HepG2 (cell line): Measurements from ENCODE around the gene DDX20. TPM values are rescaled to one million over a fixed set of nuclear protein-coding genes. Genes with fewer than 3 reads are reported as not detected.

ENCODE experiments used
- BCL3 ChIP-seq: sonication (generic); formaldehyde crosslinking; IDR thresholded peaks from 2 replicates; pipeline ENCODE4 v1.5.1; 2020; ENCODE audit warnings: mild to moderate bottlenecking, missing genetic modification reagents, moderate library complexity
- ELF4 ChIP-seq: sonication (generic); formaldehyde crosslinking; IDR thresholded peaks from 2 replicates; pipeline ENCODE4 v1.5.0; 2020; ENCODE audit warnings: missing genetic modification reagents, mild to moderate bottlenecking, moderate library complexity, borderline replicate concordance
- FOXO1 ChIP-seq: sonication (generic); formaldehyde crosslinking; IDR thresholded peaks from 2 replicates; pipeline ENCODE4 v1.4.0; 2020; ENCODE audit warnings: missing genetic modification reagents
- HMGXB4 ChIP-seq, 2 experiments: sonication (generic) in 1 of 2; formaldehyde crosslinking in 1 of 2; IDR thresholded peaks; 2 replicates each; pipeline versions ENCODE4 v1.4.0 to v1.6.1; 2018 to 2020; ENCODE audit warnings: missing genetic modification reagents in 2 of 2, borderline replicate concordance in 1 of 2, low read depth in 1 of 2, mild to moderate bottlenecking in 1 of 2, missing biosample characterization in 1 of 2
- HNF1B ChIP-seq: sonication (generic); formaldehyde crosslinking; IDR thresholded peaks from 2 replicates; pipeline ENCODE4 v1.5.1; 2020; ENCODE audit warnings: mild to moderate bottlenecking, moderate library complexity, missing genetic modification reagents
- HNRNPUL1 ChIP-seq: fragments of 200-400 bp; formaldehyde crosslinking; IDR thresholded peaks from 2 replicates; pipeline ENCODE4 v1.6.1; 2017; ENCODE audit warnings: low read depth, mild to moderate bottlenecking, low read length, moderate library complexity
- JUND ChIP-seq: sonication (generic); formaldehyde crosslinking; IDR thresholded peaks from 2 replicates; pipeline ENCODE4 v1.8.0; 2022; ENCODE audit warnings: mild to moderate bottlenecking, missing genetic modification reagents
- PAF1 ChIP-seq: IDR thresholded peaks from 2 replicates; pipeline ENCODE4 v1.6.1; 2016; ENCODE audit warnings: missing genetic modification reagents, missing compliant biosample characterization
- PCBP1 ChIP-seq: fragments of 200-400 bp; formaldehyde crosslinking; IDR thresholded peaks from 2 replicates; pipeline ENCODE4 v1.6.1; 2017; ENCODE audit warnings: mild to moderate bottlenecking, low read depth, low read length, borderline replicate concordance
- PPARG ChIP-seq: conservative IDR thresholded peaks from 2 replicates; pipeline ENCODE4 v1.6.1; 2016; ENCODE audit warnings: missing biosample characterization, missing genetic modification reagents
- SIX1 ChIP-seq: sonication (generic); formaldehyde crosslinking; IDR thresholded peaks from 2 replicates; pipeline ENCODE4 v1.4.0; 2020; ENCODE audit warnings: missing genetic modification reagents, borderline replicate concordance
- SIX4 ChIP-seq: sonication (generic); formaldehyde crosslinking; IDR thresholded peaks from 2 replicates; pipeline ENCODE4 v1.4.0; 2020; ENCODE audit warnings: missing genetic modification reagents
- TCF7 ChIP-seq: sonication (generic); IDR thresholded peaks from 2 replicates; pipeline ENCODE4 v1.6.1; 2016; ENCODE audit warnings: antibody characterized with exemption, low read depth
- ZMYM4 ChIP-seq: sonication (generic); formaldehyde crosslinking; IDR thresholded peaks from 2 replicates; pipeline ENCODE4 v1.8.1; 2023; ENCODE audit warnings: mild to moderate bottlenecking, missing genetic modification reagents
- ZNF138 ChIP-seq: sonication (generic); formaldehyde crosslinking; IDR thresholded peaks from 2 replicates; pipeline ENCODE4 v1.5.0; 2020; ENCODE audit warnings: mild to moderate bottlenecking, low read depth, missing genetic modification reagents
- ZNF180 ChIP-seq: sonication (generic); formaldehyde crosslinking; IDR thresholded peaks from 2 replicates; pipeline ENCODE4 v1.4.0; 2020; ENCODE audit warnings: low read depth, missing genetic modification reagents, borderline replicate concordance
- ZNF337 ChIP-seq: sonication (generic); formaldehyde crosslinking; IDR thresholded peaks from 2 replicates; pipeline ENCODE4 v1.5.1; 2020; ENCODE audit warnings: missing genetic modification reagents, low read depth, mild to moderate bottlenecking, borderline replicate concordance
- ZNF589 ChIP-seq: sonication (generic); formaldehyde crosslinking; conservative IDR thresholded peaks from 2 replicates; pipeline ENCODE4 v1.8.0; 2022; ENCODE audit warnings: mild to moderate bottlenecking, moderate library complexity, missing genetic modification reagents
- ZNF598 ChIP-seq: sonication (generic); formaldehyde crosslinking; IDR thresholded peaks from 2 replicates; pipeline ENCODE4 v1.5.1; 2020; ENCODE audit warnings: mild to moderate bottlenecking, missing genetic modification reagents, borderline replicate concordance
- ZNF749 ChIP-seq: sonication (generic); formaldehyde crosslinking; IDR thresholded peaks from 2 replicates; pipeline ENCODE4 v1.8.0; 2022; ENCODE audit warnings: mild to moderate bottlenecking, missing genetic modification reagents, moderate library complexity, borderline replicate concordance
- ZNF790 ChIP-seq: sonication (generic); formaldehyde crosslinking; IDR thresholded peaks from 2 replicates; pipeline ENCODE4 v1.8.0; 2022; ENCODE audit warnings: missing genetic modification reagents, mild to moderate bottlenecking, borderline replicate concordance
- ZSCAN25 ChIP-seq: sonication (generic); formaldehyde crosslinking; IDR thresholded peaks from 2 replicates; pipeline ENCODE4 v1.8.0; 2022; ENCODE audit warnings: mild to moderate bottlenecking, missing genetic modification reagents
- ZSCAN5A ChIP-seq: sonication (generic); formaldehyde crosslinking; IDR thresholded peaks from 2 replicates; pipeline ENCODE4 v1.8.0; 2022; ENCODE audit warnings: mild to moderate bottlenecking, missing genetic modification reagents, borderline replicate concordance
- polyA plus RNA-seq, 8 experiments: library from polyadenylated mRNA; depleted of rRNA in 3 of 8; stranded (reverse) in 7 of 8; unstranded in 1 of 8; fragments of >200 nt; fragmentation: Illumina TruSeq in 4 of 8; extraction: Trizol in 4 of 8; gene quantifications; 2 replicates each; pipeline versions ENCODE4 v1.2.1 to v1.2.3, GENCODE V29; 2011 to 2016; ENCODE audit warnings: low read depth in 4 of 8, missing spikeins in 1 of 8, mixed read lengths in 1 of 8; ENCODE audit not compliant: insufficient read depth in 1 of 8
- total RNA-seq, 5 experiments: library from RNA; depleted of rRNA; stranded (reverse); fragments of >200 nt; fragmentation: Illumina TruSeq; extraction: Trizol; gene quantifications; 2 replicates each; pipeline ENCODE4 v1.2.3, GENCODE V29; 2016; ENCODE audit warnings: low read depth in 1 of 5

Gene DDX20
- total and polyA plus RNA-seq, 2 of the 13 experiments (the other 11 are each of a cell fraction or from before 2014, with no cell fraction given), result 4.0 to 14.3 TPM

GRCh38 chr1:111755331-111756123 lies at the start of gene DDX20 (continued):
- no peak; the same call in 1 of the 2 replicates for TF ChIP-seq ZSCAN5A (CRISPR knock-in tag)
- TF ChIP-seq ZNF589, result 0 out of 2 replicates have a peak, but pooled peaks have one; percentile 49
- no peak for TF ChIP-seq ZNF598 (CRISPR knock-in tag)
- TF ChIP-seq ZNF337 (CRISPR knock-in tag), result no peak
- peak; percentile 88 to 94; a peak in 3 of 4 replicates for TF ChIP-seq HMGXB4 (CRISPR knock-in tag; IDR thresholded peaks at IDR 0.05; ENCODE audit: borderline replicate concordance in 1 of 2, low read depth in 1 of 2)
- peak; percentile 92 for TF ChIP-seq ZMYM4 (CRISPR knock-in tag)
- peak; percentile 45; the same call in 1 of the 2 replicates for TF ChIP-seq SIX4 (CRISPR knock-in tag)
- TF ChIP-seq SIX1 (CRISPR knock-in tag), result no peak
- TF ChIP-seq ZSCAN25, result no peak
- peak; percentile 55; the same call in 1 of the 2 replicates for TF ChIP-seq ZNF138 (CRISPR knock-in tag)
- TF ChIP-seq ZNF749 (CRISPR knock-in tag), result no peak
- peak; percentile 76 for TF ChIP-seq HNF1B (CRISPR knock-in tag)
- TF ChIP-seq PAF1 (CRISPR knock-in tag), result no peak
- TF ChIP-seq JUND (CRISPR knock-in tag), result peak; percentile 68; the same call in 1 of the 2 replicates
- TF ChIP-seq PCBP1, result peak; percentile 54; the same call in 1 of the 2 replicates
- peak; percentile 44; the same call in 1 of the 2 replicates for TF ChIP-seq FOXO1 (CRISPR knock-in tag)
- TF ChIP-seq ZNF790 (CRISPR knock-in tag), result peak; percentile 86; the same call in 1 of the 2 replicates
- TF ChIP-seq ELF4 (CRISPR knock-in tag), result no peak
- no peak for TF ChIP-seq HNRNPUL1
- peak; percentile 11; the same call in 1 of the 2 replicates for TF ChIP-seq TCF7
- peak; percentile 75; the same call in 1 of the 2 replicates for TF ChIP-seq BCL3 (CRISPR knock-in tag)
- TF ChIP-seq PPARG (CRISPR knock-in tag), result no peak
- TF ChIP-seq ZNF180 (CRISPR knock-in tag), result no peak
